Right atrium auricular region (tissue), 2 donors: ENCODE results near the gene SMIM14. TPM values are rescaled to one million over a fixed set of nuclear protein-coding genes. Genes with fewer than 3 reads are reported as not detected.
A peak's percentile ranks its signal among the peaks of the same experiment; 100 is the strongest.
"Not testable (repeated sequence)": the region's sequence is repeated elsewhere in the genome, so short reads cannot be mapped to it uniquely, and the experiment has no call there.

ENCODE experiments used
- DNase-seq: peaks from one replicate; pipeline ENCODE4 v3.0.0-alpha.2; 2019; ENCODE audit warnings: low spot score
- H3K27ac ChIP-seq, 2 donors: fragments of 200-600 bp; sonication (generic); 1 replicate in 1 of 2; 2 replicates in 1 of 2; pipeline ENCODE4 v1.5.1; 2016 to 2019
- H3K27me3 ChIP-seq, 2 donors: fragments of 200-600 bp; sonication (generic); one replicate each; pipeline versions ENCODE4 v1.5.1 to v1.6.0; 2017 to 2019
- H3K36me3 ChIP-seq: fragments of 200-600 bp; sonication (generic); one replicate; pipeline ENCODE4 v1.5.1; 2016
- H3K4me1 ChIP-seq, 2 donors: fragments of 200-600 bp; sonication (generic); one replicate each; pipeline versions ENCODE4 v1.5.1 to v1.6.0; 2017 to 2019
- H3K4me3 ChIP-seq, 2 donors: fragments of 200-600 bp; sonication (generic); 1 replicate in 1 of 2; 2 replicates in 1 of 2; pipeline ENCODE4 v1.5.1; 2017 to 2019; ENCODE audit warnings: mild to moderate bottlenecking in 1 of 2, moderate library complexity in 1 of 2
- H3K9me3 ChIP-seq, 2 donors: fragments of 200-600 bp; sonication (generic); one replicate each; pipeline ENCODE4 v1.5.1; 2019
- CTCF ChIP-seq, 2 donors: fragments of 200-600 bp; sonication (generic); IDR thresholded peaks; one replicate each; pipeline ENCODE4 v1.5.1; 2019; ENCODE audit warnings: antibody characterized with exemption in 2 of 2
- total RNA-seq, 2 donors: library from RNA; depleted of rRNA; stranded (reverse); fragments of >200 nt; gene quantifications; one replicate each; pipeline ENCODE4 v1.1.0, GENCODE V29; 2016

SMIM14 gene
- total RNA-seq, 2 donors from 2014 or later, result 15.2 to 16.6 TPM

- no peaks in the 10 kb centered on the region for H3K27me3 ChIP-seq
- peaks cover 0 to 38% of the 10 kb centered on the region in 2 donors for H3K4me1 ChIP-seq
- H3K36me3 ChIP-seq, result peaks cover under 1% of the 10 kb centered on the region
- peak overlapping the region in 1 of 2 donors; percentile 45 for H3K27ac ChIP-seq
- no peak for TF ChIP-seq CTCF (IDR thresholded peaks at IDR 0.05)
- no peak for DNase-seq
- H3K4me3 ChIP-seq, result no peak overlapping the region
- H3K9me3 ChIP-seq, result no peaks in the 10 kb centered on the region
Measured at GRCh38 chr4:39616651-39617050, 22.0 kb downstream of the SMIM14 start.

GRCh38 chr4:39616112-39616511 lies 22.6 kb downstream of the SMIM14 start:
- H3K4me1 ChIP-seq, result peaks cover 0 to 33% of the 10 kb centered on the region in 2 donors
- not testable (repeated sequence) for H3K9me3 ChIP-seq, H3K27me3 ChIP-seq, H3K4me3 ChIP-seq, H3K36me3 ChIP-seq, DNase-seq
- H3K27ac ChIP-seq, result peak overlapping the region; percentile 11 to 45

GRCh38 chr4:39614487-39615162 lies 24.0 kb downstream of the SMIM14 start:
- Histone ChIP-seq H3K36me3 (peaks cover 4% of the 10 kb centered on the region), H3K4me3 (no peak overlapping the region), H3K27ac (no peak overlapping the region), H3K4me1 (peaks cover 0 to 24% of the 10 kb centered on the region in 2 donors), H3K27me3 (no peaks in the 10 kb centered on the region), H3K9me3 (no peaks in the 10 kb centered on the region)
- TF ChIP-seq CTCF (IDR thresholded peaks at IDR 0.05), result no peak
- no peak for DNase-seq

- no peaks in the 10 kb centered on the region for H3K9me3 ChIP-seq
- TF ChIP-seq CTCF (IDR thresholded peaks at IDR 0.05), result no peak
- peaks cover 4% of the 10 kb centered on the region for H3K36me3 ChIP-seq
- H3K4me3 ChIP-seq, result no peak overlapping the region
- H3K27me3 ChIP-seq, result no peaks in the 10 kb centered on the region
- DNase-seq, result no peak
- H3K27ac ChIP-seq, result peak overlapping the region in 1 of 2 donors; percentile 27
- H3K4me1 ChIP-seq, result peaks cover 0 to 24% of the 10 kb centered on the region in 2 donors
Measured at GRCh38 chr4:39613093-39613656, 25.5 kb downstream of the SMIM14 start.

GRCh38 chr4:39609454-39609931 lies 29.2 kb downstream of the SMIM14 start:
- Histone ChIP-seq H3K4me3 (no peak overlapping the region), H3K36me3 (peaks cover 8% of the 10 kb centered on the region)

More at GRCh38 chr4:39609454-39609931, 29.2 kb downstream of the SMIM14 start:
- TF ChIP-seq CTCF (IDR thresholded peaks at IDR 0.05), result no peak
- peaks cover 0 to 4% of the 10 kb centered on the region in 2 donors for H3K9me3 ChIP-seq
- no peak overlapping the region for H3K27ac ChIP-seq
- H3K4me1 ChIP-seq, result peaks cover 0 to 15% of the 10 kb centered on the region in 2 donors
- H3K27me3 ChIP-seq, result no peaks in the 10 kb centered on the region
- no peak for DNase-seq
